KOPT-K1 (cell line): ENCODE measurements around the gene ACAP2.

Experiments
- H3K27ac ChIP-seq: fragments of 200-600 bp; sonication (generic); 2 replicates; pipeline ENCODE4 v1.5.1; 2016; ENCODE audit warnings: antibody characterized with exemption, mild to moderate bottlenecking, low read depth, low read length; ENCODE audit not compliant: poor library complexity, severe bottlenecking
- H3K36me3 ChIP-seq: fragments of 200-600 bp; sonication (generic); 2 replicates; pipeline ENCODE4 v1.5.1; 2017; ENCODE audit warnings: antibody characterized with exemption, mild to moderate bottlenecking, low read length, moderate library complexity; ENCODE audit not compliant: insufficient read depth
- H3K9me3 ChIP-seq: fragments of 200-600 bp; sonication (generic); 2 replicates; pipeline ENCODE4 v1.5.1; 2017; ENCODE audit warnings: antibody characterized with exemption, low read length, mild to moderate bottlenecking; ENCODE audit not compliant: insufficient read depth, poor library complexity, severe bottlenecking

Gene ACAP2

GRCh38 chr3:195226900-195227447 is 215.8 kb downstream of the ACAP2 start:
- peak overlapping the region; percentile 33 for H3K27ac ChIP-seq
- no peaks in the 10 kb centered on the region for H3K9me3 ChIP-seq

GRCh38 chr3:195226445-195226844 is 216.4 kb downstream of the ACAP2 start:
- H3K27ac ChIP-seq, result peak overlapping the region; percentile 33
- peaks cover 16% of the 10 kb centered on the region; the same call in 1 of the 2 replicates for H3K36me3 ChIP-seq
- H3K9me3 ChIP-seq, result no peaks in the 10 kb centered on the region

More at GRCh38 chr3:195226900-195227447, 215.8 kb downstream of the ACAP2 start:
- peaks cover 16% of the 10 kb centered on the region; the same call in 1 of the 2 replicates for H3K36me3 ChIP-seq

GRCh38 chr3:195224980-195225580 is 217.7 kb downstream of the ACAP2 start:
- H3K36me3 ChIP-seq, result peaks cover 23% of the 10 kb centered on the region; the same call in 1 of the 2 replicates
- H3K9me3 ChIP-seq, result no peaks in the 10 kb centered on the region
- H3K27ac ChIP-seq, result no peak overlapping the region
